Panc1 (cell line): ENCODE data around the gene TLE3. TPM values are rescaled to one million over a fixed set of nuclear protein-coding genes. Genes with fewer than 3 reads are reported as not detected.

Experiments
- ATAC-seq: fragments of 200-7000 bp; cut with Tn5 transposase; 2 replicates; pipeline ENCODE4 v1.9.1; 2020; ENCODE audit warnings: mild to moderate bottlenecking, moderate library complexity
- BruUV-seq: library from RNA; stranded (reverse); fragments of 400-500 nt; replicated peaks from 2 replicates; lab custom pipeline; 2021; lab: Mats Ljungman, UMichigan
- CTCF ChIA-PET: fragments of 300-600 bp; sonication (Branson Sonifier 250); formaldehyde crosslinking; loops from one replicate; lab custom pipeline; 2022; ENCODE audit warnings: antibody characterized with exemption; lab: Charles Lee
- POLR2A ChIA-PET: fragments of 300-600 bp; sonication (Branson Sonifier 250); formaldehyde crosslinking; loops from one replicate; lab custom pipeline; 2022; ENCODE audit warnings: antibody characterized with exemption; lab: Charles Lee
- DNase-seq: peaks from one replicate; pipeline ENCODE4 v3.0.0-alpha.2; 2010; ENCODE audit warnings: low read depth, low spot score
- H3K27ac ChIP-seq: 2 replicates; pipeline ENCODE4 v1.5.1; 2011; ENCODE audit warnings: mild to moderate bottlenecking, low read length, inconsistent platforms
- H3K27me3 ChIP-seq: fragments of 200-500 bp; sonication (Bioruptor generic); 2 replicates; pipeline ENCODE4 v1.6.0; 2014; ENCODE audit warnings: low read length, inconsistent platforms; ENCODE audit not compliant: control insufficient read depth, insufficient read depth
- H3K36me3 ChIP-seq: fragments of 200-500 bp; sonication (Bioruptor generic); 2 replicates; pipeline ENCODE4 v1.5.1; 2014; ENCODE audit warnings: inconsistent platforms, mild to moderate bottlenecking, low read length, moderate library complexity; ENCODE audit not compliant: control insufficient read depth, insufficient read depth
- H3K4me1 ChIP-seq: 2 replicates; pipeline ENCODE4 v1.5.1; 2011; ENCODE audit warnings: inconsistent platforms, mild to moderate bottlenecking, low read length, moderate library complexity; ENCODE audit not compliant: control insufficient read depth, insufficient read depth
- H3K4me3 ChIP-seq, 2 experiments: 2 replicates each; pipeline ENCODE4 v1.5.1; 2011 to 2012; ENCODE audit warnings: low read depth in 2 of 2, low read length in 2 of 2, mild to moderate bottlenecking in 2 of 2, inconsistent platforms in 1 of 2, moderate library complexity in 1 of 2
- H3K9me3 ChIP-seq: fragments of 200-500 bp; sonication (Bioruptor generic); 2 replicates; pipeline ENCODE4 v1.5.1; 2014; ENCODE audit warnings: low read depth, mild to moderate bottlenecking, inconsistent platforms, low read length, moderate library complexity; ENCODE audit not compliant: control insufficient read depth, insufficient read depth
- CTCF ChIP-seq: fragments of 450-650 bp; IDR thresholded peaks from 2 replicates; pipeline ENCODE4 v1.5.1; 2017; ENCODE audit warnings: mild to moderate bottlenecking
- REST ChIP-seq, 2 experiments: IDR thresholded peaks; 2 replicates each; pipeline ENCODE4 v1.6.1; 2011 to 2012; ENCODE audit warnings: low read depth in 2 of 2, control low read depth in 1 of 2, low read length in 1 of 2, mild to moderate bottlenecking in 1 of 2, moderate library complexity in 1 of 2; ENCODE audit not compliant: insufficient read depth in 1 of 2
- SIN3A ChIP-seq: IDR thresholded peaks from 2 replicates; pipeline ENCODE4 v1.6.1; 2012; ENCODE audit warnings: low read depth, mild to moderate bottlenecking, low read length, moderate library complexity, borderline replicate concordance; ENCODE audit not compliant: insufficient read depth
- TCF7L2 ChIP-seq: IDR thresholded peaks from 2 replicates; pipeline ENCODE4 v1.6.1; 2011; ENCODE audit warnings: mild to moderate bottlenecking, low read depth, low read length, inconsistent platforms
- in situ Hi-C: cut with HindIII; loops from 2 replicates; pipeline ENCODE4 v1.10.0; 2016; ENCODE audit warnings: low sequenced_read_pairs, low pct_unique_long_range_greater_than_20kb
- intact Hi-C: fragments of 100-400 bp; cut with micrococcal nuclease; formaldehyde crosslinking; loops from one replicate; pipeline ENCODE4 v1.10.0; 2022; ENCODE audit not compliant: unreplicated experiment
- total RNA-seq: library from RNA; stranded (reverse); gene quantifications from one replicate; pipeline ENCODE4 v1.2.1, GENCODE V29; 2021; ENCODE audit not compliant: unreplicated experiment

TLE3 gene
- total RNA-seq, 1 experiment from 2014 or later, result 132 TPM

DNA sequence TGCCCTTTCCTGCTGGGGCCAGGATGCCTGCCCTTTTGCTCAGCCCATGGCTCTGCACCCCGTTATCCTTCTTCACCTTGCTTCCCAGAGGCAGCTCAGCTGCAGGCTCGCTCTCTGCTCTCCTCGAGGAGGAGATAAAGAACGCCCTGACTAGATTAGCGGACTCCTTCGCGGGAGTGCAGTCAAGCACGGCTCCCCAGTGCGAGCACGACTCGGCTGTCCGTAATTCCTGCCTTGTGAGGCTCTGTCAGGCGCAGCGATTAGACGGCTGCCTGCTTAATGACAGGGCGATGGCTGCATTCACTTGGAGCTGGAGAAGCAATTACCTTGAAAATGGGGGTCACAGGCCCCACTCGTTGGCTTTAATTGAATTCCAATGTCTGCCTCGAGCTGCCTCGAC, 25.9 kb downstream of the TLE3 start:
- H3K9me3 ChIP-seq, result no peaks in the 10 kb centered on the region
- H3K4me3 ChIP-seq, result no peak overlapping the region
- peaks cover 38% of the 10 kb centered on the region for H3K36me3 ChIP-seq
- no peak overlapping the region for H3K27ac ChIP-seq
- no peak for DNase-seq
- in situ Hi-C loops (no loop called here), intact Hi-C loops (no loop called here)
- no TSS peak for BruUV-seq
- POLR2A ChIA-PET, result no interaction called here
- CTCF ChIA-PET, result no interaction called here
- H3K4me1 ChIP-seq, result no peaks in the 10 kb centered on the region; the same call in 1 of the 2 replicates
- no peak for ATAC-seq
- no peaks in the 10 kb centered on the region for H3K27me3 ChIP-seq
- TF ChIP-seq CTCF, result no peak

- DNase-seq (no peak), ATAC-seq (no peak)
- H3K27me3 ChIP-seq, result no peaks in the 10 kb centered on the region
- intact Hi-C loops (no loop called here), in situ Hi-C loops (no loop called here)
- H3K4me1 ChIP-seq, result no peaks in the 10 kb centered on the region; the same call in 1 of the 2 replicates
- no peak overlapping the region for H3K27ac ChIP-seq
- no peak overlapping the region for H3K4me3 ChIP-seq
- no peak for TF ChIP-seq CTCF
- no peak for TF ChIP-seq SIN3A
- TF ChIP-seq REST (IDR thresholded peaks at IDR 0.05; ENCODE audit: insufficient read depth in 1 of 2, low read depth in 2 of 2, low read length in 1 of 2), result no peak
- TF ChIP-seq TCF7L2, result no peak
- peaks cover 31% of the 10 kb centered on the region for H3K36me3 ChIP-seq
- CTCF ChIA-PET, result no interaction called here
- no TSS peak for BruUV-seq
- POLR2A ChIA-PET, result no interaction called here
- H3K9me3 ChIP-seq, result no peaks in the 10 kb centered on the region
These were observed 28.0 kb downstream of the TLE3 start for GRCh38 chr15:70069716-70070115.
